Hepatocyte (in vitro differentiated cells): ENCODE measurements around the gene TRAF3IP1. TPM values are rescaled to one million over a fixed set of nuclear protein-coding genes. Genes with fewer than 3 reads are reported as not detected.
"Not testable (repeated sequence)": the region's sequence is repeated elsewhere in the genome, so short reads cannot be mapped to it uniquely, and the experiment has no call there.

ENCODE experiments used
- DNase-seq: peaks from one replicate; pipeline ENCODE4 v3.0.0-alpha.2; 2016; ENCODE audit warnings: low spot score
- H2AFZ ChIP-seq: fragments of 200-600 bp; sonication (generic); 2 replicates; pipeline ENCODE4 v1.6.0; 2016; ENCODE audit warnings: antibody characterized with exemption, mild to moderate bottlenecking
- H3K27ac ChIP-seq: fragments of 200-600 bp; sonication (generic); 2 replicates; pipeline ENCODE4 v1.5.1; 2016; ENCODE audit warnings: mild to moderate bottlenecking
- H3K27me3 ChIP-seq: fragments of 200-600 bp; sonication (generic); 2 replicates; pipeline ENCODE4 v1.6.1; 2016
- H3K36me3 ChIP-seq: fragments of 200-600 bp; sonication (generic); replicated peaks from 2 replicates; pipeline ENCODE4 v1.5.1; 2016; ENCODE audit warnings: low read depth; ENCODE audit not compliant: insufficient read depth
- H3K4me1 ChIP-seq: fragments of 200-600 bp; sonication (generic); 2 replicates; pipeline ENCODE4 v1.5.1; 2016; ENCODE audit warnings: mild to moderate bottlenecking, moderate library complexity; ENCODE audit not compliant: insufficient read depth
- H3K4me2 ChIP-seq: fragments of 200-600 bp; sonication (generic); 2 replicates; pipeline ENCODE4 v1.6.0; 2016
- H3K4me3 ChIP-seq: fragments of 200-600 bp; sonication (generic); 2 replicates; pipeline ENCODE4 v1.5.1; 2016; ENCODE audit warnings: mild to moderate bottlenecking
- H3K79me2 ChIP-seq: fragments of 200-600 bp; sonication (generic); 2 replicates; pipeline ENCODE4 v1.6.0; 2017; ENCODE audit warnings: mild to moderate bottlenecking
- H3K9me2 ChIP-seq: fragments of 200-600 bp; sonication (generic); replicated peaks from 2 replicates; pipeline ENCODE4 v1.6.0; 2017; ENCODE audit warnings: mild to moderate bottlenecking; ENCODE audit not compliant: insufficient read depth
- H3K9me3 ChIP-seq: fragments of 200-600 bp; sonication (generic); 2 replicates; pipeline ENCODE4 v1.5.1; 2016; ENCODE audit warnings: low read depth, mild to moderate bottlenecking
- H4K20me1 ChIP-seq: fragments of 200-600 bp; sonication (generic); 2 replicates; pipeline ENCODE4 v1.6.0; 2016; ENCODE audit warnings: mild to moderate bottlenecking; ENCODE audit not compliant: insufficient read depth, poor library complexity, severe bottlenecking
- EZH2 ChIP-seq: fragments of 200-600 bp; sonication (generic); IDR thresholded peaks from 2 replicates; pipeline ENCODE4 v1.6.1; 2016; ENCODE audit warnings: antibody characterized with exemption, mild to moderate bottlenecking, borderline replicate concordance
- EZH2phosphoT487 ChIP-seq: fragments of 200-600 bp; sonication (generic); IDR thresholded peaks from one replicate; pipeline ENCODE4 v1.6.1; 2018; ENCODE audit warnings: antibody characterized with exemption, mild to moderate bottlenecking, low read depth, moderate library complexity; ENCODE audit not compliant: unreplicated experiment, severe bottlenecking
- WGBS: methylation state at CpG from one replicate; pipeline ENCODE4 v1.1.6; 2016; ENCODE audit warnings: low lambda C conversion rate; ENCODE audit errors: missing lambda C conversion rate; 5-methylcytosine and 5-hydroxymethylcytosine counted together
- polyA plus RNA-seq: library from polyadenylated mRNA; unstranded; fragments of >200 nt; fragmentation: Nextera tagmentation; extraction: Ambion mirVana; gene quantifications from 2 replicates; pipeline ENCODE4 v1.2.1, GENCODE V29; 2016
- total RNA-seq: library from RNA; depleted of rRNA; stranded (reverse); fragments of >200 nt; gene quantifications from 2 replicates; pipeline ENCODE4 v1.2.3, GENCODE V29; 2014
- TF ChIP-seq, protein P1 (sequence below): fragments of 200-600 bp; sonication (generic); IDR thresholded peaks from 2 replicates; pipeline ENCODE4 v1.5.1; 2016; ENCODE audit warnings: antibody characterized with exemption, mild to moderate bottlenecking; ENCODE audit not compliant: poor library complexity

The TRAF3IP1 gene
- total and polyA plus RNA-seq, 2 experiments from 2014 or later, result 9.0 to 9.1 TPM

GRCh38 chr2:238272156-238272555 lies 48.2 kb upstream of the TRAF3IP1 start:
- TF ChIP-seq, protein P1, sequence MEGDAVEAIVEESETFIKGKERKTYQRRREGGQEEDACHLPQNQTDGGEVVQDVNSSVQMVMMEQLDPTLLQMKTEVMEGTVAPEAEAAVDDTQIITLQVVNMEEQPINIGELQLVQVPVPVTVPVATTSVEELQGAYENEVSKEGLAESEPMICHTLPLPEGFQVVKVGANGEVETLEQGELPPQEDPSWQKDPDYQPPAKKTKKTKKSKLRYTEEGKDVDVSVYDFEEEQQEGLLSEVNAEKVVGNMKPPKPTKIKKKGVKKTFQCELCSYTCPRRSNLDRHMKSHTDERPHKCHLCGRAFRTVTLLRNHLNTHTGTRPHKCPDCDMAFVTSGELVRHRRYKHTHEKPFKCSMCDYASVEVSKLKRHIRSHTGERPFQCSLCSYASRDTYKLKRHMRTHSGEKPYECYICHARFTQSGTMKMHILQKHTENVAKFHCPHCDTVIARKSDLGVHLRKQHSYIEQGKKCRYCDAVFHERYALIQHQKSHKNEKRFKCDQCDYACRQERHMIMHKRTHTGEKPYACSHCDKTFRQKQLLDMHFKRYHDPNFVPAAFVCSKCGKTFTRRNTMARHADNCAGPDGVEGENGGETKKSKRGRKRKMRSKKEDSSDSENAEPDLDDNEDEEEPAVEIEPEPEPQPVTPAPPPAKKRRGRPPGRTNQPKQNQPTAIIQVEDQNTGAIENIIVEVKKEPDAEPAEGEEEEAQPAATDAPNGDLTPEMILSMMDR, result no peak
- TF ChIP-seq EZH2phosphoT487 (no peak), EZH2 (no peak)
- H2AFZ ChIP-seq, result no peak overlapping the region
- H3K9me3 ChIP-seq, result no peaks in the 10 kb centered on the region
- no peaks in the 10 kb centered on the region for H3K27me3 ChIP-seq
- H3K27ac ChIP-seq, result no peak overlapping the region
- no peaks in the 10 kb centered on the region for H3K9me2 ChIP-seq
- no peaks in the 10 kb centered on the region for H3K36me3 ChIP-seq
- H3K4me3 ChIP-seq, result no peak overlapping the region
- peaks cover 2% of the 10 kb centered on the region for H3K79me2 ChIP-seq
- H4K20me1 ChIP-seq, result no peaks in the 10 kb centered on the region
- 95% methylated on average over 4 of the region's 4 CpGs for WGBS
- no peak for DNase-seq
- no peak overlapping the region for H3K4me2 ChIP-seq
- peaks cover 13% of the 10 kb centered on the region for H3K4me1 ChIP-seq

GRCh38 chr2:238273433-238273832 lies 46.9 kb upstream of the TRAF3IP1 start:
- not testable (repeated sequence) for H3K27ac ChIP-seq, H3K4me3 ChIP-seq, H2AFZ ChIP-seq, H3K9me2 ChIP-seq, H3K27me3 ChIP-seq, H3K36me3 ChIP-seq, DNase-seq, H3K9me3 ChIP-seq, H3K4me2 ChIP-seq, H4K20me1 ChIP-seq
- H3K79me2 ChIP-seq, result peaks cover 15% of the 10 kb centered on the region
- 90% methylated on average over 10 of the region's 10 CpGs for WGBS
- H3K4me1 ChIP-seq, result peaks cover 13% of the 10 kb centered on the region

DNA sequence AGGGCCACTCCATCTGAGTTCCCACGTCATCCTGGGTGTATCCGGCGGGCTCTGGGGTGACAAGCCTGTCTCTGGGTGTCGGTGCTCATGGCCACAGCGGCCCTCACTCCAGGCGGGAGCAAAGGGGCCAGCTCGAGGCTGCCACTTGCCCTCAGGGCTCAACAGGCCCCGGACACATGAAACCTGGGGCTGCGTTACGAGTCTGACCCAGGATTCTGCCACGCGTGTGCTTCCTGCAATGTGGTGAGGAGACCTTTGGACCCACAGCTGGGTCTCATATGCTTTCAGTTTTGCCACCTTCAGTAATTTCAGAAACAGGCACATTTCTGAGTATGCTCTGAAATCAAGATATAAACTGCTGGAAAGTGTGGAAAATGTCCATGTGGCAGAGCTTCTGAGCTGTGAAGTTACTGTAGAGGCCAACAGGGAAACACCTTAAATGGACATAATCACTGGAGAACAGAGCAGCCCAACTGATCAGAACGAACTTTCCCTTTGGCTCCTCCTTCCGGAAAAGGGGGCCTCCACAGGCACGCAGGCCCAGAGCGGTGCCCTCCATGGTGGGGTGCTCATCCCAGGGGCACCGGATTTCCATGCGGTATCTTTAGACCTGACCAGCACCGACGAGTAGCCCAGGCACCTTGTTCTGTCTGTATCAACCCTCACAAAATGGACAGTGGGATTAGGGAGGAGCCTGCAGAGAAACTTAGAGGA lies 46.0 kb upstream of the TRAF3IP1 start:
- no peaks in the 10 kb centered on the region for H3K27me3 ChIP-seq
- H3K9me2 ChIP-seq, result no peaks in the 10 kb centered on the region
- H3K4me2 ChIP-seq, result no peak overlapping the region
- peaks cover 13% of the 10 kb centered on the region for H3K4me1 ChIP-seq
- no peak overlapping the region for H2AFZ ChIP-seq
- H3K27ac ChIP-seq, result peak overlapping the region; percentile 83
- TF ChIP-seq EZH2 (no peak), EZH2phosphoT487 (no peak)
- TF ChIP-seq, protein P1, result no peak
- H3K79me2 ChIP-seq, result peaks cover 24% of the 10 kb centered on the region
- peaks cover 5% of the 10 kb centered on the region for H4K20me1 ChIP-seq
- no peaks in the 10 kb centered on the region for H3K36me3 ChIP-seq
- no peak overlapping the region for H3K4me3 ChIP-seq
- DNase-seq, result peak; percentile 54
- WGBS, result 78% methylated on average over 20 of the region's 20 CpGs
- no peaks in the 10 kb centered on the region for H3K9me3 ChIP-seq

GRCh38 chr2:238277695-238278094 lies 42.6 kb upstream of the TRAF3IP1 start:
- H3K4me3 ChIP-seq, result no peak overlapping the region
- H3K9me2 ChIP-seq, result no peaks in the 10 kb centered on the region
- no peaks in the 10 kb centered on the region for H3K9me3 ChIP-seq
- WGBS, result 84% methylated on average over 15 of the region's 15 CpGs
- H3K27me3 ChIP-seq, result no peaks in the 10 kb centered on the region
- H4K20me1 ChIP-seq, result peaks cover 5% of the 10 kb centered on the region
- no peak overlapping the region for H3K27ac ChIP-seq
- H3K79me2 ChIP-seq, result peaks cover 53% of the 10 kb centered on the region
- H2AFZ ChIP-seq, result no peak overlapping the region
- no peak overlapping the region for H3K4me2 ChIP-seq
- H3K36me3 ChIP-seq, result no peaks in the 10 kb centered on the region
- no peak for TF ChIP-seq EZH2phosphoT487
- TF ChIP-seq, protein P1, result peak; percentile 10
- H3K4me1 ChIP-seq, result peaks cover 9% of the 10 kb centered on the region
- no peak for DNase-seq
